Measurements from ENCODE around the gene ZFYVE27. TPM values are rescaled to one million over a fixed set of nuclear protein-coding genes. Genes with fewer than 3 reads are reported as not detected.

The ZFYVE27 gene
- total RNA-seq, 1 experiment from 2014 or later = 41.6 TPM

GRCh38 chr10:97791824-97792721, 55.1 kb downstream of the ZFYVE27 start:
- H3K4me1 ChIP-seq = peaks cover 41% of the 10 kb centered on the region
- H3K4me3 ChIP-seq (ENCODE audit: low read depth, low read length) = no peak overlapping the region
- ChIA-PET CTCF (interaction anchor here (0.6 to 4.4 kb wide), 3 partner anchors 57 to 204 kb away, joined by 3 to 21 read pairs (median 5); partner anchors contain the start of gene GOLGA7B), POLR2A (no interaction called here)
- peak; percentile 70 to 85 for DNase-seq
- H3K9me3 ChIP-seq = no peaks in the 10 kb centered on the region
- H3K36me3 Mint-ChIP-seq (ENCODE audit: insufficient read depth, unreplicated experiment) = no peaks in the 10 kb centered on the region
- no peaks in the 10 kb centered on the region for H3K9me3 Mint-ChIP-seq (ENCODE audit: unreplicated experiment)
- H3K27me3 Mint-ChIP-seq (ENCODE audit: insufficient read depth, unreplicated experiment) = no peaks in the 10 kb centered on the region
- H3K27ac Mint-ChIP-seq (ENCODE audit: unreplicated experiment) = no peak overlapping the region
- intact Hi-C loops (cut with micrococcal nuclease; ENCODE audit: unreplicated experiment) = loop anchor here (1.0 kb wide), 1 partner anchor 77 kb away; no protein-coding TSS in a partner anchor
- no peak overlapping the region for H3K4me3 Mint-ChIP-seq (ENCODE audit: unreplicated experiment)
- no peaks in the 10 kb centered on the region for H3K36me3 ChIP-seq (ENCODE audit: control insufficient read depth, insufficient read depth, low read length)
- H3K27me3 ChIP-seq (replicated peaks; ENCODE audit: control insufficient read depth, insufficient read depth, low read length) = no peaks in the 10 kb centered on the region
- peaks cover 7% of the 10 kb centered on the region for H3K4me1 Mint-ChIP-seq (ENCODE audit: low read depth, unreplicated experiment)
- peak; percentile 95 to 96 for TF ChIP-seq CTCF (IDR thresholded peaks at IDR 0.05; ENCODE audit: insufficient read depth in 1 of 2, low read depth in 1 of 2, low read length in 1 of 2, severe bottlenecking in 1 of 2, unreplicated experiment in 1 of 2)
- BruUV-seq (replicated peaks) = no TSS peak

GRCh38 chr10:97795886-97796285, 59.0 kb downstream of the ZFYVE27 start:
- ChIA-PET CTCF (no interaction called here), POLR2A (no interaction called here)
- peaks cover 12% of the 10 kb centered on the region; the same call in 1 of the 2 replicates for H3K4me1 ChIP-seq
- peaks cover 11% of the 10 kb centered on the region for H3K9me3 Mint-ChIP-seq (ENCODE audit: unreplicated experiment)
- H3K27ac Mint-ChIP-seq (ENCODE audit: unreplicated experiment) = no peak overlapping the region
- no peak overlapping the region for H3K4me3 Mint-ChIP-seq (ENCODE audit: unreplicated experiment)
- no TSS peak for BruUV-seq (replicated peaks)
- H3K27me3 ChIP-seq (replicated peaks; ENCODE audit: control insufficient read depth, insufficient read depth, low read length) = no peaks in the 10 kb centered on the region
- H3K36me3 Mint-ChIP-seq (ENCODE audit: insufficient read depth, unreplicated experiment) = no peaks in the 10 kb centered on the region
- intact Hi-C loops (cut with micrococcal nuclease; ENCODE audit: unreplicated experiment) = no loop called here
- peaks cover 7% of the 10 kb centered on the region for H3K9me3 ChIP-seq
- no peak overlapping the region for H3K4me3 ChIP-seq (ENCODE audit: low read depth, low read length)
- H3K27me3 Mint-ChIP-seq (ENCODE audit: insufficient read depth, unreplicated experiment) = no peaks in the 10 kb centered on the region
- H3K36me3 ChIP-seq (ENCODE audit: control insufficient read depth, insufficient read depth, low read length) = no peaks in the 10 kb centered on the region
- H3K4me1 Mint-ChIP-seq (ENCODE audit: low read depth, unreplicated experiment) = no peaks in the 10 kb centered on the region
- DNase-seq = peak in 1 of 2 experiments; percentile 39
- peak in 1 of 2 experiments; percentile 56 for TF ChIP-seq CTCF (IDR thresholded peaks at IDR 0.05; ENCODE audit: insufficient read depth in 1 of 2, low read depth in 1 of 2, low read length in 1 of 2, severe bottlenecking in 1 of 2, unreplicated experiment in 1 of 2)

GRCh38 chr10:97796651-97797050, 59.7 kb downstream of the ZFYVE27 start:
- Mint-ChIP-seq H3K9me3 (ENCODE audit: unreplicated experiment) (peaks cover 11% of the 10 kb centered on the region), H3K27me3 (ENCODE audit: insufficient read depth, unreplicated experiment) (no peaks in the 10 kb centered on the region), H3K4me3 (ENCODE audit: unreplicated experiment) (no peak overlapping the region), H3K36me3 (ENCODE audit: insufficient read depth, unreplicated experiment) (no peaks in the 10 kb centered on the region), H3K4me1 (ENCODE audit: low read depth, unreplicated experiment) (no peaks in the 10 kb centered on the region), H3K27ac (ENCODE audit: unreplicated experiment) (no peak overlapping the region)
- ChIA-PET CTCF (no interaction called here), POLR2A (no interaction called here)
- no peaks in the 10 kb centered on the region for H3K36me3 ChIP-seq (ENCODE audit: control insufficient read depth, insufficient read depth, low read length)
- no TSS peak for BruUV-seq (replicated peaks)
- no peak for DNase-seq
- no peak for TF ChIP-seq CTCF (IDR thresholded peaks at IDR 0.05; ENCODE audit: insufficient read depth in 1 of 2, low read depth in 1 of 2, low read length in 1 of 2, severe bottlenecking in 1 of 2, unreplicated experiment in 1 of 2)
- peaks cover 5% of the 10 kb centered on the region; the same call in 1 of the 2 replicates for H3K4me1 ChIP-seq
- no peaks in the 10 kb centered on the region for H3K27me3 ChIP-seq (replicated peaks; ENCODE audit: control insufficient read depth, insufficient read depth, low read length)
- no peak overlapping the region for H3K4me3 ChIP-seq (ENCODE audit: low read depth, low read length)
- peaks cover 7% of the 10 kb centered on the region for H3K9me3 ChIP-seq
- intact Hi-C loops (cut with micrococcal nuclease; ENCODE audit: unreplicated experiment) = no loop called here
